Measurements from ENCODE around the gene CADPS. TPM values are rescaled to one million over a fixed set of nuclear protein-coding genes. Genes with fewer than 3 reads are reported as not detected.

Gene CADPS
- total RNA-seq, 1 donor: 3.7 TPM

DNA sequence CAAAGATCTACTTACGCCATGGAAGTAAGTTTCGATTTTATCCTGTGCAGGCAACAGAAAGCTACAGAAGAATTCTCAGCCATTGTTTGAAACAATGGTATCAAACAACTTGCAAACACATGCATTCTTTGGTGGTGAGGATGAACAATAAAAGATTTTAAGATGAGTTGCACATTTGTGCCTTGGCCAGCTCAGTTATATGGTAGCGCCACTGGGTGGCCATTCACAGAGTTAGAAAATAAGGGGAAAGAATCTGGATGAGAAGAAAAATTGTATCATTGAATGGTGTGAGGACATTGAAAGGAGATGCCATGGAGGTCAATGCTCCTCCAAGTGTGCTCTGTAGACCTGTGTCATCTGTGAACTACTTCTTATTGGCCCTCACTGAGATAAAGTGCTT is 11.6 kb downstream of the CADPS start:
- DNase-seq (ENCODE audit: low read depth): no peak
- no peak overlapping the region for H3K4me3 ChIP-seq (ENCODE audit: low read depth, low read length)
- TF ChIP-seq, protein P1, sequence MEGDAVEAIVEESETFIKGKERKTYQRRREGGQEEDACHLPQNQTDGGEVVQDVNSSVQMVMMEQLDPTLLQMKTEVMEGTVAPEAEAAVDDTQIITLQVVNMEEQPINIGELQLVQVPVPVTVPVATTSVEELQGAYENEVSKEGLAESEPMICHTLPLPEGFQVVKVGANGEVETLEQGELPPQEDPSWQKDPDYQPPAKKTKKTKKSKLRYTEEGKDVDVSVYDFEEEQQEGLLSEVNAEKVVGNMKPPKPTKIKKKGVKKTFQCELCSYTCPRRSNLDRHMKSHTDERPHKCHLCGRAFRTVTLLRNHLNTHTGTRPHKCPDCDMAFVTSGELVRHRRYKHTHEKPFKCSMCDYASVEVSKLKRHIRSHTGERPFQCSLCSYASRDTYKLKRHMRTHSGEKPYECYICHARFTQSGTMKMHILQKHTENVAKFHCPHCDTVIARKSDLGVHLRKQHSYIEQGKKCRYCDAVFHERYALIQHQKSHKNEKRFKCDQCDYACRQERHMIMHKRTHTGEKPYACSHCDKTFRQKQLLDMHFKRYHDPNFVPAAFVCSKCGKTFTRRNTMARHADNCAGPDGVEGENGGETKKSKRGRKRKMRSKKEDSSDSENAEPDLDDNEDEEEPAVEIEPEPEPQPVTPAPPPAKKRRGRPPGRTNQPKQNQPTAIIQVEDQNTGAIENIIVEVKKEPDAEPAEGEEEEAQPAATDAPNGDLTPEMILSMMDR (IDR thresholded peaks at IDR 0.05; ENCODE audit: insufficient read depth, low read length): no peak

DNA sequence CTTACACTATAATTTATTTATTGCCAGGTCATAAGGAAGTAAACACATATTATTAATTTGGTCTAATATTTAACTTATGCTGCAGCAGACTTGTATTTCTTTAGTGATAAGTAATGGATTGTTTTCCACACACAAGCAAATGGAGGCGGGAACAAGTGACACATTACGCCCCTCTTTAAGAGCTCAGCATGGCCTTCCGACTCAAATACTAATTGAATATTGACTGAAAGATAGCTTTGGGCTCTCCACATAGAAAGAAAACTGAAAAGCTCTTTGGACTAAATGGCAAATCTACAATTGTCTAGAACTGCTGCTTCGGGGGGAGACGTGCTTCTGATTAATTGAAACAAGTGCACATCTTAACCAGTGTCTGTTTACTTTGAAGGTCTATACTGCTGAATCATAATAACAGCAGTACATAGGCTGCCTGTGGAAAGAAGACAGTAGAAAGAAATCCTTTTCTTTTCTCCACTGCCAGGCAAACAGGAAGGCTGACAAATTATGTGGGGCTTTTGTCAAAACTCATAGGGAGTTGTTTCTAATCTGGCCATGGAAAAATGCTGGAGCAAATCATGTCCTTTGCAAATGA is 15.9 kb downstream of the CADPS start:
- no peak overlapping the region for H3K4me3 ChIP-seq (ENCODE audit: low read depth, low read length)
- TF ChIP-seq, protein P1 (IDR thresholded peaks at IDR 0.05; ENCODE audit: insufficient read depth, low read length): no peak
- no peak for DNase-seq (ENCODE audit: low read depth)

DNA sequence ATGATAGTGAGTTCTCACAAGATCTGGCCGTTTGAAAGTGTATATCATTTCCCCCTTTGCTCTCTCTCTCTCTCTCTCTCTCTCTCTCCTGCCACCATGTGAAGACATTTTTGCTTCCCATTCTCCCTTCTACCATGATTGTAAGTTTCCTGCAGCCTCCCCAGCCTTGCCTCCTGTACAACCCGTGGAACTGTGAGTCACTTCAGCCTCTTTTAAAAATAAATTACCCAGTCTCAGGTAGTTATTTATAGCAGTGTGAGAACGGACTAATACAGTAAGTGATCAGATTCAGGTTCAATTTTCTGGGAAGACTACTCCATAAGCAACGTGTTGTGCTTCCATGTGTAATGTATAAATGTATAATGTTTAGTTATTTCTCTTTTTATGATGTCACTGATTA is 29.2 kb downstream of the CADPS start:
- TF ChIP-seq, protein P1 (IDR thresholded peaks at IDR 0.05; ENCODE audit: insufficient read depth, low read length): no peak

DNA sequence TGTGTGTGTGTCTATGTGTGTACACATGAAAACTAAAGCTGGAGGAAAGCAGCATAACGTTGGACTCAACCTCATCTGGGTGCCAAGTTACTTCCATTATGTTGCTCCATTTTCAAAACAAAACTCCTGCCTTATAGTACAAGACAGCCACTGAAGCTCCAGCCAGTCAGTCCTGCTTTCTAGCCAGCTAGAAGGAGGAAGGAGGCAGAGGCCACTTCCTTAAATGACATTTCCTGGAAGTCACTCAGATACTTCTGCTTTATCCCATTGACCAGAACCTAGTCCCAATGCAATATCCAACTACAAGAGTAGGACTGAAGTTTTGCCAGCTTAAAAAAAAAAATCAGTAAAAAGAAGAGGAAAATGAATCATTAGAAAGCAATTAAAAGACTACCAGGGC is 31.7 kb downstream of the CADPS start:
- TF ChIP-seq, protein P1 (IDR thresholded peaks at IDR 0.05; ENCODE audit: insufficient read depth, low read length): no peak
- no peak for DNase-seq (ENCODE audit: low read depth)
- H3K4me3 ChIP-seq (ENCODE audit: low read depth, low read length): no peak overlapping the region

More for the DNA sequence above, 29.2 kb downstream of the CADPS start:
- no peak for DNase-seq (ENCODE audit: low read depth)
- H3K4me3 ChIP-seq (ENCODE audit: low read depth, low read length): no peak overlapping the region

DNA sequence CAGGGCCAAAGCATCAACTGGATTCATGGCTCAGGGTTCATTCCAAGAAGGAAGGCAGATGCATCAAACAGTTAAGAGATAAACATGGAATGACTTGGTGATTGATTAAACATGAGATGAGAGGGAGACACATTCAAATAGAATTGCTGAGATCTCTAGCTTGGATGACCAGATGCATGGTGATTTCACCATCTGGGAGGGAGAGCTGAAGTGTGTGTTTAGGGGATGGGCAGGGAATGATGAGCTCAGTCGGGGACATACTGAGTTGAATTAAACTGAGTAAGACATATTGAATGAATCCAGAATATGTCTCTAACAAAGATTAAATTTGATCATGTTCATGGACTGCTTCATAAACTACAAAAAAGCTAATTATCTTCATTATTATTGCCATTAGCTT is 35.5 kb downstream of the CADPS start:
- no peak for DNase-seq (ENCODE audit: low read depth)
- no peak overlapping the region for H3K4me3 ChIP-seq (ENCODE audit: low read depth, low read length)
- TF ChIP-seq, protein P1 (IDR thresholded peaks at IDR 0.05; ENCODE audit: insufficient read depth, low read length): no peak

DNA sequence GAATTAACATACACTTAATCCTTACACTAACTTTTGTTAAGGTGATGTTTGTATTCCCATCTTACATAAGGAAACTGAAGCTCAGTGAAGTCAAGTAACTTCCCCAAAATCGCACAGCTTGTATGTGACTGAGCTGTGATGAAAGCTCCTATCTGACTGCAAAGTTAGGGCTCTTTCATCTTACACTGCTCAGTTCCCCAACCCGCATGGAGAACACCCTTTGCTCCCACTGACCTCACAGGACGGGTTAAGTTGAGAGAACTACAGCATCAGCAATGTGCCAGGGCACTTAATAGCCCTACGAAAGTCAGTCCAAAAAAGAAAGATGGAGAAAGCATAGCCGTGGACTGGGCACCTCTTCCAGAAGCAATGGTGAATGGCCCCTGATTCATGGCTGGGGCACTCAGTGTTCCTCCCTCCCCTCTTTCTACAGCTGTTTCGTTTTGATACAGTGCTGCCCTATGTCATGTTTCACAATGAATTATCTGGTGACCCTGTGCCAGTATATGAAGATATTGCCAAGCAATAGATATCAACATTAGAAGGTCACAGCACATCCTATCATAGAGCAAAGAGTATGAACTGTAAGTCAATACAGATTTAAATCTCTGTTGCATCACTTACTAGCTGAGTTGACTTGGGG is 38.0 kb downstream of the CADPS start:
- no peak overlapping the region for H3K4me3 ChIP-seq (ENCODE audit: low read depth, low read length)
- DNase-seq (ENCODE audit: low read depth): no peak
- TF ChIP-seq, protein P1 (IDR thresholded peaks at IDR 0.05; ENCODE audit: insufficient read depth, low read length): no peak

Data from fibroblast of the aortic adventitia (primary cell).